Suprapubic skin (tissue), 4 donors: Measurements from ENCODE around the gene TCF3. TPM values are rescaled to one million over a fixed set of nuclear protein-coding genes. Genes with fewer than 3 reads are reported as not detected.
A peak's percentile ranks its signal among the peaks of the same experiment; 100 is the strongest.

Experiments
- DNase-seq, 2 donors: peaks; one replicate each; pipeline ENCODE4 v3.0.0-alpha.2; 2019; ENCODE audit warnings: low spot score in 2 of 2
- H3K27ac ChIP-seq: fragments of 200-600 bp; sonication (generic); one replicate; pipeline ENCODE4 v1.5.1; 2019
- H3K27me3 ChIP-seq: fragments of 200-600 bp; sonication (generic); one replicate; pipeline ENCODE4 v1.5.1; 2019
- H3K36me3 ChIP-seq: fragments of 200-600 bp; sonication (generic); one replicate; pipeline ENCODE4 v1.5.1; 2019
- H3K4me1 ChIP-seq: fragments of 200-600 bp; sonication (generic); one replicate; pipeline ENCODE4 v1.5.1; 2019
- H3K4me3 ChIP-seq: fragments of 200-600 bp; sonication (generic); one replicate; pipeline ENCODE4 v1.5.1; 2019; ENCODE audit warnings: mild to moderate bottlenecking
- H3K9me3 ChIP-seq: fragments of 200-600 bp; sonication (generic); one replicate; pipeline ENCODE4 v1.5.1; 2019
- EP300 ChIP-seq: sonication (generic); formaldehyde crosslinking; IDR thresholded peaks from one replicate; pipeline ENCODE4 v1.6.1; 2017; ENCODE audit warnings: antibody characterized with exemption
- POLR2A ChIP-seq, 2 donors: fragments of 450-650 bp; IDR thresholded peaks; one replicate each; pipeline ENCODE4 v1.6.1; 2017; ENCODE audit warnings: antibody characterized with exemption in 2 of 2, mild to moderate bottlenecking in 2 of 2, moderate library complexity in 2 of 2
- POLR2AphosphoS5 ChIP-seq, 3 donors: sonication (generic); formaldehyde crosslinking; IDR thresholded peaks; one replicate each; pipeline ENCODE4 v1.6.1; 2017; ENCODE audit warnings: antibody characterized with exemption in 3 of 3
- WGBS: methylation state at CpG from one replicate; pipeline ENCODE4 v1.1.5; 2018; 5-methylcytosine and 5-hydroxymethylcytosine counted together
- total RNA-seq, 4 donors: library from RNA; depleted of rRNA; stranded (reverse); fragments of >200 nt; gene quantifications; one replicate each; pipeline ENCODE4 v1.1.0, GENCODE V29; 2016
- TF ChIP-seq, protein P1 (sequence below), 2 donors: fragments of 200-600 bp in 1 of 2; fragments of 450-650 bp in 1 of 2; sonication (generic) in 1 of 2; IDR thresholded peaks; one replicate each; pipeline ENCODE4 v1.5.1; 2016 to 2019; ENCODE audit warnings: antibody characterized with exemption in 2 of 2, mild to moderate bottlenecking in 1 of 2, moderate library complexity in 1 of 2

TCF3 gene
- total RNA-seq, 4 donors from 2014 or later: 57.2 to 80.9 (median 68.7) TPM

DNA sequence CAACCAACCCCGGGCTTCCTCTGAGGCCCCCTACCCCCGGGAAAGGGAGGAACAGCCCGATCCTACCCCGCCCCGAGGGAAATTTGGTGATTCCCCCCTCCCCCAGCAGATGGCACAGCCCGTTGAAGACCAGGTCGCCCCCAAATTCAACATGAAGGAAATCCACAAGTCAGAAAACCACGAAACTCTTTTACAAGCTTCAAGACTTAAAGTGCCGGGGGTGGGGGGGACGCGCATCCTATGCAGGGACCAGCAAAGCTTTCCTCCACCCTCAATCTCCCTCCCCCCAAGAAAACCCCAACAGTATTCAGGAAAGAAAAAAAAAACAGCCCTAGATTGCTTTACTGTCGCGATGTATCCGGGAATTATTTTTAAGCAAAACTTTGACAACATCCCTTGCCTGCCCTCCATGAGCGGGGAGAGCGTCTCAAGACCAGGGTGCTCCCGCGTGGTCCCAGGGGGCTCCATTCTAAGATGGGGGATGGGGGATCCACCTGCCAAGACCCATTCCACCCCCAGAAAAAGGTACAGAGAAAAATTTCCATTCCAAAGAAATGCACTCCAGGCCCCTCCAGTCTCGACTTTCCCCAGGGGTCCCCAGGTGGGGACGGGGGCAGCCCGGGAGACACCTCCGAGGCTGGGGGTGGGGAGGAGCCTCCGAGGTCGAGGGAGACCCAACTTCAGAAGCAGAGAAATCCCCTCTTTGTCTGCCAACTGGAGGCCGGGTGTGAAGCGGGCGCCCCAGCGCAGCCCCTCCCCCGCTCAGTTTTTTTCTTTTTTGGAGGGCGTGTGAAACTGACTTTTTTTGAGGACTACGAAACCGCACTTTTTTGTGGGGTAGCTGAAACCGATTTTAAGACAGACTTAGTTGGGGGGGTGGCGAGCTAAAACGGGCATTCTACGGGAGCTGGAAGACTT, 1.5 kb downstream of the TCF3 start:
- no peak for DNase-seq
- no peak for TF ChIP-seq EP300
- TF ChIP-seq POLR2A (IDR thresholded peaks at IDR 0.05): no peak
- TF ChIP-seq, protein P1, sequence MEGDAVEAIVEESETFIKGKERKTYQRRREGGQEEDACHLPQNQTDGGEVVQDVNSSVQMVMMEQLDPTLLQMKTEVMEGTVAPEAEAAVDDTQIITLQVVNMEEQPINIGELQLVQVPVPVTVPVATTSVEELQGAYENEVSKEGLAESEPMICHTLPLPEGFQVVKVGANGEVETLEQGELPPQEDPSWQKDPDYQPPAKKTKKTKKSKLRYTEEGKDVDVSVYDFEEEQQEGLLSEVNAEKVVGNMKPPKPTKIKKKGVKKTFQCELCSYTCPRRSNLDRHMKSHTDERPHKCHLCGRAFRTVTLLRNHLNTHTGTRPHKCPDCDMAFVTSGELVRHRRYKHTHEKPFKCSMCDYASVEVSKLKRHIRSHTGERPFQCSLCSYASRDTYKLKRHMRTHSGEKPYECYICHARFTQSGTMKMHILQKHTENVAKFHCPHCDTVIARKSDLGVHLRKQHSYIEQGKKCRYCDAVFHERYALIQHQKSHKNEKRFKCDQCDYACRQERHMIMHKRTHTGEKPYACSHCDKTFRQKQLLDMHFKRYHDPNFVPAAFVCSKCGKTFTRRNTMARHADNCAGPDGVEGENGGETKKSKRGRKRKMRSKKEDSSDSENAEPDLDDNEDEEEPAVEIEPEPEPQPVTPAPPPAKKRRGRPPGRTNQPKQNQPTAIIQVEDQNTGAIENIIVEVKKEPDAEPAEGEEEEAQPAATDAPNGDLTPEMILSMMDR (IDR thresholded peaks at IDR 0.05): no peak
- TF ChIP-seq POLR2AphosphoS5 (IDR thresholded peaks at IDR 0.05): no peak
- Histone ChIP-seq H3K4me1 (peaks cover 24% of the 10 kb centered on the region), H3K36me3 (peaks cover 16% of the 10 kb centered on the region), H3K27ac (no peak overlapping the region), H3K9me3 (no peaks in the 10 kb centered on the region), H3K27me3 (no peaks in the 10 kb centered on the region), H3K4me3 (peak overlapping the region; percentile 94)
- WGBS: 12% methylated on average over 34 of the region's 36 CpGs

DNA sequence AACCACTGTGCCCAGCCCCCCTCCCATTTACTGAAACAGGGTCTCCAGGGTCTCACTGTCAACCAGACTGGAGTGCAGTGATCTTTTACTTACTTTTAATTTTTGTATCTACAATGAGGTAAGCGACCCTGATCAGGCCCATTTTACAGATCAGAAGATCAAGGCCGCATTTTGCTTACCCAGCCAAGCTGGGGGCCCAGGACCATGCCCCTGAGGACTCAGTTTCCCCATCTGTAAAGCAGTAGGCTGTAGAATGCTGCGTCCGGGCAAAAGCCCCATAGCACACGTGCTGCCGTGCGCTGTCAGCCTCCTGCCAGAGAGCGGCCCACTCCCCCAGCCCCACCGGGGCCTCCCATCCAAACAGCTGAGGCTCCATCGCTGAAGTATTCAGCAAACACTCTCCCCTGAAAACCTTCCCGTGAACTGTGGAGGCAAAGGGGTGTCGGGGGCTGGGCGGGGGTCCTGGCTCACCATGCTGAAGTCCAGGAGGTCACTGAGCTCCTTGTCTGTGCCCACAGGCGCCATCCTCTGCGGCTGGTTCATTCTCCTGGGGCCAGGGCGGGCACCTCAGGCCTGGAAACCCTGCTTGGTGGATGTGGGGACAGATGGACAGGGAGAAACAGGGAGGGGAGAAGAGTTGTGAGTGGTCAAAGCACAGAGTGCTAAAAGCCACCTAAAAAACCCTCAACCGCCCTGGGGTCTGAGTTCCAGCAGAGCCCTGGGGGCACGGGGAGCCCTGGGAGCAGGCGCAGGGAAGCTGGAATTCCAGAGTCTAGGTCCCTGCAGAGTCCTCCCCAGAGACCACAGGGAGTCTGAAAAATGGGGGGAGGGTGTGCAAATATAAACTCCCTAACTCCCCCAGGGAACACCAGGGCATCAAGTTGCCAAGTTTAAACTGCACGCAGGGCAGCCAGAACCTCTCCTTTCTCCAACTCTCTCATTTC, 2.4 kb downstream of the TCF3 start:
- peak overlapping the region; percentile 94 for H3K4me3 ChIP-seq
- no peaks in the 10 kb centered on the region for H3K9me3 ChIP-seq
- no peak for TF ChIP-seq POLR2AphosphoS5 (IDR thresholded peaks at IDR 0.05)
- TF ChIP-seq, protein P1 (IDR thresholded peaks at IDR 0.05): no peak
- no peak for TF ChIP-seq EP300
- TF ChIP-seq POLR2A (IDR thresholded peaks at IDR 0.05): no peak
- no peaks in the 10 kb centered on the region for H3K27me3 ChIP-seq
- peaks cover 26% of the 10 kb centered on the region for H3K36me3 ChIP-seq
- DNase-seq: no peak
- H3K4me1 ChIP-seq: peaks cover 24% of the 10 kb centered on the region
- WGBS: 90% methylated on average over 16 of the region's 20 CpGs
- H3K27ac ChIP-seq: no peak overlapping the region

DNA sequence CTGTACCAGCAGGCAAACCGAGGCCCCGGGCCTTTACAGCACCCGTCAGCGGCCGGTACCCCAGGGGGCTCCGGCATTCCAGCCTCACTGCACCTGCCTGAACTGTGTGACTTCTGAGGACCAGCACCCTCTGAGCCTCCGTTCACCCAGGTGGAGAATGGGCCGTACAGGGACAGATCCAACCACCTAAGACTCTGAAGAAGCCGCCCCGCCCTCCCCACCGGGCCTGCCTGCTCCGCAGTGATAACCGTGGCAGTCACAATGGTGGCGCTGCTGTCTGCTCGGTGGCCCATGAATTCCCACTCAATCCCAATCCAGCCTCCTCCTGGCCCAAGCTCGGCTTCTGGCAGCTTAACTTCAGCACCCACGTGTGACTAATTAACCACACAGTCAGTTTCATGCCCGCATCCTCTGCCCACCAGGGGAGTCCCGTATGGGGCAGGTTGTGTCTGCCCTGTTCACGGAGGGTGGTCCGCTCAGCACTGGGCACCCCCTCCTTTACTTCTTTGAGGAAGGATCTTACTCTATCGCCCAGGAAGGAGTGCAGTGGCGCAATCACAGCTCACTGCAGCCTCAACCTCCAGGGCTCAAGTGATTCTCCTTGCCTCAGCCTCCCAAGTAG, 3.4 kb downstream of the TCF3 start:
- no peaks in the 10 kb centered on the region for H3K27me3 ChIP-seq
- WGBS: 74% methylated on average over 20 of the region's 23 CpGs
- H3K27ac ChIP-seq: no peak overlapping the region
- no peak overlapping the region for H3K4me3 ChIP-seq
- DNase-seq: no peak
- H3K36me3 ChIP-seq: peaks cover 35% of the 10 kb centered on the region
- H3K4me1 ChIP-seq: peaks cover 24% of the 10 kb centered on the region
- TF ChIP-seq POLR2AphosphoS5 (IDR thresholded peaks at IDR 0.05): no peak
- TF ChIP-seq, protein P1 (IDR thresholded peaks at IDR 0.05): no peak
- no peaks in the 10 kb centered on the region for H3K9me3 ChIP-seq

DNA sequence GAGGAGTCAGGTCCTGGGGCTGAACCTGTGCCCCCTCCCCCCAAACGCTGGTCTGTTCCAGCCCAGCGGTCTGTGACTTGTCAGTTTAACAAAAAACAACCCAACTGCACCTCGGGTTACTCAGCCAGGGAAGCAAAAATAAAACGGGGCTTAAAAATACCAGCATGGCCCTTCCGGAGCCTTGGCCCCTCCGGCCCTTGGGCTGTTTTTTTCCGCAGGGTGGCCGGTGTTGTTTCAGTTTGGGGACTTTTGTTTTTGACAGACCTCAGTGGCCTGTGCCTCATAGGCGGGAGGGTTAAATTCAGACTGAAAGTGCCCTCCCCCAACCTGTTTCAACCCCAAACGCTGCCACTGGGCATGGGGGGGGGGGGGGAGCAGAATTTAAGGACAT, 4.0 kb downstream of the TCF3 start:
- Histone ChIP-seq H3K4me3 (no peak overlapping the region), H3K9me3 (no peaks in the 10 kb centered on the region), H3K4me1 (peaks cover 22% of the 10 kb centered on the region), H3K27me3 (no peaks in the 10 kb centered on the region), H3K27ac (no peak overlapping the region), H3K36me3 (peaks cover 38% of the 10 kb centered on the region)
- 63% methylated on average over 10 of the region's 10 CpGs for WGBS
- TF ChIP-seq POLR2A (IDR thresholded peaks at IDR 0.05): no peak
- no peak for TF ChIP-seq EP300
- TF ChIP-seq POLR2AphosphoS5 (IDR thresholded peaks at IDR 0.05): no peak
- TF ChIP-seq, protein P1 (IDR thresholded peaks at IDR 0.05): no peak
- no peak for DNase-seq
